Lower lobe of right lung (tissue), 2 donors: Measurements from ENCODE around the gene CEP95. TPM values are rescaled to one million over a fixed set of nuclear protein-coding genes. Genes with fewer than 3 reads are reported as not detected.

Experiments
- ATAC-seq, 2 donors: fragments of 200-7000 bp; cut with Tn5 transposase; one replicate each; pipeline ENCODE4 v1.9.1; 2020 to 2022; ENCODE audit warnings: mild to moderate bottlenecking in 2 of 2, moderate library complexity in 2 of 2
- DNase-seq: peaks from one replicate; pipeline ENCODE4 v3.0.0-alpha.2; 2020
- H3K27ac ChIP-seq: fragments of 200-600 bp; one replicate; pipeline ENCODE4 v1.8.0; 2022
- H3K27me3 ChIP-seq: fragments of 200-600 bp; one replicate; pipeline ENCODE4 v1.8.0; 2022; ENCODE audit warnings: low read depth
- H3K36me3 ChIP-seq: fragments of 200-600 bp; one replicate; pipeline ENCODE4 v1.8.0; 2022; ENCODE audit warnings: mild to moderate bottlenecking
- H3K4me1 ChIP-seq: fragments of 200-600 bp; one replicate; pipeline ENCODE4 v1.8.0; 2022
- H3K4me3 ChIP-seq: fragments of 200-600 bp; one replicate; pipeline ENCODE4 v1.8.0; 2022; ENCODE audit warnings: mild to moderate bottlenecking
- H3K9me3 ChIP-seq: fragments of 200-600 bp; one replicate; pipeline ENCODE4 v1.8.0; 2022
- CTCF ChIP-seq: fragments of 200-600 bp; IDR thresholded peaks from one replicate; pipeline ENCODE4 v1.8.0; 2022; ENCODE audit warnings: antibody characterized with exemption, mild to moderate bottlenecking
- intact Hi-C: fragments of 100-400 bp; cut with DNase I; formaldehyde crosslinking; loops from one replicate; pipeline ENCODE4 v1.11.0; 2022
- total RNA-seq: library from RNA; stranded (reverse); fragmentation: NEBNext Ultra II Directional; extraction: Animal tissue kit (Norgen Biotek cat#: 25700); gene quantifications from one replicate; pipeline ENCODE4 v1.2.1, GENCODE V29; 2021
- donor health status: DM: no; HTN: yes; CAD: no; lungs with severe emphysema.

Gene CEP95
- total RNA-seq, 1 donor from 2014 or later, result 34.2 TPM

GRCh38 chr17:64546716-64547115 is 39.9 kb downstream of the CEP95 start:
- Histone ChIP-seq H3K27me3 (no peaks in the 10 kb centered on the region), H3K4me1 (no peaks in the 10 kb centered on the region), H3K4me3 (no peak overlapping the region), H3K9me3 (no peaks in the 10 kb centered on the region), H3K27ac (no peak overlapping the region), H3K36me3 (peaks cover 97% of the 10 kb centered on the region)
- DNase-seq, result no peak
- no peak for ATAC-seq
- TF ChIP-seq CTCF, result no peak
- intact Hi-C loops, result no loop called here

- Histone ChIP-seq H3K27me3 (no peaks in the 10 kb centered on the region), H3K27ac (no peak overlapping the region), H3K4me3 (no peak overlapping the region), H3K36me3 (peaks cover 97% of the 10 kb centered on the region), H3K4me1 (no peaks in the 10 kb centered on the region), H3K9me3 (no peaks in the 10 kb centered on the region)
- ATAC-seq, result no peak
- TF ChIP-seq CTCF, result no peak
- no peak for DNase-seq
- intact Hi-C loops, result no loop called here
Observed at GRCh38 chr17:64547319-64547718, 40.5 kb downstream of the CEP95 start.

DNA sequence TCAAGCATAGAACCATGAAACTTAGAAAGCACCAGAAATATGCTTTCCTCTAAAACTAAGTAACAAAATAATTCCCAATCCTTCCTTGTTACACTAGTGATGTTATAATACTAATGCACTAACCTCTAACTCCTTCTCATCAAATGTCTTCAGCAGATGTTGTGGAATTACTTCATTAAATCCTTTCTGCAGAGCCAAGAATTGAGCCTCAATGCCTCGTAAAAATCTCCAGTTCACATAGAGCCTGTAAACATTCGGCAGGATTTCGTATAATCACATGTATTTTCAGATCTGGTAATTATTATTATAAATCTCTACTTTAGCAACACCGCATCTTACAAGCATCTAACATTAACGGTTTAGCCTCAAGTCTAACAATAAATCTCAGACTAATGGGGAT is 44.7 kb downstream of the CEP95 start:
- Histone ChIP-seq H3K4me3 (no peak overlapping the region), H3K27me3 (no peaks in the 10 kb centered on the region), H3K36me3 (peaks cover 98% of the 10 kb centered on the region), H3K4me1 (no peaks in the 10 kb centered on the region), H3K27ac (no peak overlapping the region), H3K9me3 (no peaks in the 10 kb centered on the region)
- intact Hi-C loops, result no loop called here
- no peak for TF ChIP-seq CTCF
- DNase-seq (no peak), ATAC-seq (no peak)

DNA sequence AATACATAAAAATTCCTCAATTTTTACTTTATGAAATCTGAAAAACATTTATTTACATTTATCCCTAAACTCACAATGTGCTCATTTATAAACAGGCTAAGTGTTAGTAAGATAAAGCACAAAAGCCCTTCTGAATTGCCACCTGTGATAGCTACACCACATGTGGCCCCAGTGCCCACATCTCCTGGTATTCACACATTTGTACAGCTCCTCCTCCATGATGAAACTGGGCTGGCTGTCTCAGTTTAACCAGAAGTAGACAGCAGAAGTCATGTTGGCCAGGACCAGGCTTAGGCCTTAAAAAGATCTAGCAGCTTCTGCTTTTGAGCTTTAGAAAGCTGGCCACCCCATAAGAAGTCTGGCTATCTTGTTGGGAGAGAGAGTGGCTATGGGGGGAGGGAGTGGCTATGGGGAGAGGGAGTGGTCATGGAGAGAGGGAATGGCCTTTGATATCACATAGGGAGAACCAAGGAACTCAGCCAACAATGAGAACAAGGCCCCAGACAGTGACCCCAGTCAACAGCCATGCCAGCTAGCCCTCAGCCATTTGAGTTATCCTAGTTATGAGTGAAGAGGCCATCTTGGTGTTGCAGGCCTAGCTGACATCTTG is 47.4 kb downstream of the CEP95 start:
- no peak for DNase-seq
- ATAC-seq, result peak in 1 of 2 donors; percentile 19
- Histone ChIP-seq H3K9me3 (no peaks in the 10 kb centered on the region), H3K4me1 (no peaks in the 10 kb centered on the region), H3K36me3 (peaks cover 99% of the 10 kb centered on the region), H3K4me3 (no peak overlapping the region), H3K27me3 (no peaks in the 10 kb centered on the region), H3K27ac (no peak overlapping the region)
- intact Hi-C loops, result no loop called here
- TF ChIP-seq CTCF, result no peak

DNA sequence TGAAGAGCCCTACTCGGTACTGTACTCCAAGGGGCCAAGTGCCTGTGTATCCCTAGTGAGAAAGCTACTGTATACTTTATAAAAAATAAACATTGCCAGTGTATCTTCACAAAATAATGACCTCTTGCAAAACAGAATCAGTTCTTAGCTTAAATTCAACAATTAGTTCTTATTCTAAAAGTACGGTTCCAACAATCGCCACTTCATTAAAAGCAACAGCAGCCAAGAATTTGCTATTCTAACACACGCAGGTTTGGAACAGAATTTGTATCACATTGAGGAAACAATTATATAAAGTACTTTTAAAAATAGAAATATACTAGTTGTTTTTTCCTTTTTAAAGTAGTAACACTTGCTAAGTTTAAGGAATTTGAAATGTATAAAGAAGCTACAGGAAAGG is 48.5 kb downstream of the CEP95 start:
- no peak for ATAC-seq
- no peak for DNase-seq
- Histone ChIP-seq H3K36me3 (peaks cover 100% of the 10 kb centered on the region), H3K27me3 (no peaks in the 10 kb centered on the region), H3K9me3 (no peaks in the 10 kb centered on the region), H3K4me3 (no peak overlapping the region), H3K27ac (no peak overlapping the region), H3K4me1 (no peaks in the 10 kb centered on the region)
- intact Hi-C loops, result no loop called here
- no peak for TF ChIP-seq CTCF

DNA sequence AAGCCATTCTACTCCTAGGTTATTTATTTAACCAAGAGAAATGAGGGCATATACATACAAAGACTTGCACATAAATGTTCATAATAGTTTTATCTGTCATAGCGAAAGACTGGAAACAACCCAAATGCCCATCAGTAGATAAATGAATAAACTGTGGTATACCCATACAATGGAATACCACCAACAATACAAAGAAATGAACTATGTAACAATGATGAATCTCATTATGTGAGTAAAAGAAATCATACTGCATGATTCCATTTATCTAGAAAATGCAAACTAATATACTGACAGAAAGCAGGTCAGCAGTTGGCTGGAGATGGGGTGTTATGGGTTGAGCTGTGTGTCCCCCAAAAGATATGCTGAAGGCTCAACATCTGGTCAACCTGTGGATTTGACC is 57.3 kb downstream of the CEP95 start:
- H3K36me3 ChIP-seq, result peaks cover 73% of the 10 kb centered on the region
- no peak for TF ChIP-seq CTCF
- intact Hi-C loops, result no loop called here

More for the DNA sequence above, 57.3 kb downstream of the CEP95 start:
- Histone ChIP-seq H3K27me3 (no peaks in the 10 kb centered on the region), H3K9me3 (no peaks in the 10 kb centered on the region), H3K27ac (no peak overlapping the region), H3K4me1 (peaks cover 12% of the 10 kb centered on the region), H3K4me3 (no peak overlapping the region)
- no peak for ATAC-seq
- no peak for DNase-seq
